SU-DHL-6 (cell line): ENCODE results near the gene STAT2.
A peak's percentile ranks its signal among the peaks of the same experiment; 100 is the strongest.
"Not testable (repeated sequence)": the region's sequence is repeated elsewhere in the genome, so short reads cannot be mapped to it uniquely, and the experiment has no call there.

Source experiments
- H2AFZ ChIP-seq: fragments of 200-600 bp; sonication (generic); 2 replicates; pipeline ENCODE4 v1.6.1; 2014; ENCODE audit warnings: low read depth, mild to moderate bottlenecking, moderate library complexity, mixed read lengths, antibody characterized with exemption, low read length; ENCODE audit not compliant: severe bottlenecking
- H3F3A ChIP-seq: fragments of 200-600 bp; shearing (Covaris generic); 2 replicates; pipeline ENCODE4 v1.6.0; 2016; ENCODE audit warnings: antibody characterized with exemption, mild to moderate bottlenecking; ENCODE audit not compliant: insufficient read depth
- H3K27ac ChIP-seq: fragments of 200-600 bp; sonication (generic); 2 replicates; pipeline ENCODE4 v1.5.1; 2016; ENCODE audit warnings: low read depth, mild to moderate bottlenecking, low read length, moderate library complexity, mixed read lengths
- H3K27me3 ChIP-seq: fragments of 200-600 bp; sonication (generic), shearing (Covaris generic); 2 replicates; pipeline ENCODE4 v1.6.0; 2014; ENCODE audit warnings: mild to moderate bottlenecking, low read length
- H3K36me3 ChIP-seq: fragments of 200-600 bp; sonication (generic); 2 replicates; pipeline ENCODE4 v1.6.1; 2014; ENCODE audit warnings: mild to moderate bottlenecking, low read length, mixed read lengths
- H3K4me2 ChIP-seq: fragments of 300-600, 200-600 bp; shearing (Covaris generic), sonication (generic); 2 replicates; pipeline ENCODE4 v1.6.0; 2014; ENCODE audit warnings: low read length, low read depth, mild to moderate bottlenecking; ENCODE audit not compliant: poor library complexity, severe bottlenecking
- H3K4me3 ChIP-seq: fragments of 200-600 bp; sonication (generic); 2 replicates; pipeline ENCODE4 v1.5.1; 2014; ENCODE audit warnings: antibody characterized with exemption, low read length, mild to moderate bottlenecking, mixed read lengths; ENCODE audit not compliant: insufficient read depth, poor library complexity, severe bottlenecking
- H3K79me2 ChIP-seq: fragments of 200-600 bp; sonication (generic); 2 replicates; pipeline ENCODE4 v1.6.1; 2014; ENCODE audit warnings: mild to moderate bottlenecking, low read length, moderate library complexity; ENCODE audit not compliant: insufficient read depth
- H3K9ac ChIP-seq: fragments of 200-600 bp; sonication (generic); 2 replicates; pipeline ENCODE4 v1.7.0; 2014; ENCODE audit warnings: mild to moderate bottlenecking, low read length
- H3K9me2 ChIP-seq: fragments of 200-600 bp; sonication (generic); replicated peaks from 2 replicates; pipeline ENCODE4 v1.6.1; 2014; ENCODE audit warnings: low read length; ENCODE audit not compliant: insufficient read depth
- H3K9me3 ChIP-seq: fragments of 200-600 bp; sonication (generic); 2 replicates; pipeline ENCODE4 v1.6.1; 2014; ENCODE audit warnings: low read length, mixed read lengths; ENCODE audit not compliant: insufficient read depth
- H4K20me1 ChIP-seq: fragments of 200-600 bp; sonication (generic); 2 replicates; pipeline ENCODE4 v1.6.1; 2014; ENCODE audit warnings: low read depth, mild to moderate bottlenecking, antibody characterized with exemption, low read length, moderate library complexity, mixed read lengths
- EZH2phosphoT487 ChIP-seq: fragments of 200-600 bp; sonication (generic), shearing (Covaris generic); conservative IDR thresholded peaks from 2 replicates; pipeline ENCODE4 v1.6.1; 2018; ENCODE audit warnings: mild to moderate bottlenecking, antibody characterized with exemption, low read length, moderate library complexity, mixed read lengths
- TF ChIP-seq, protein P1 (sequence below): fragments of 200-600 bp; sonication (generic); IDR thresholded peaks from one replicate; pipeline ENCODE4 v1.5.1; 2017; ENCODE audit warnings: antibody characterized with exemption, mild to moderate bottlenecking, low read length, moderate library complexity; ENCODE audit not compliant: insufficient read depth, poor library complexity, severe bottlenecking

The STAT2 gene

DNA sequence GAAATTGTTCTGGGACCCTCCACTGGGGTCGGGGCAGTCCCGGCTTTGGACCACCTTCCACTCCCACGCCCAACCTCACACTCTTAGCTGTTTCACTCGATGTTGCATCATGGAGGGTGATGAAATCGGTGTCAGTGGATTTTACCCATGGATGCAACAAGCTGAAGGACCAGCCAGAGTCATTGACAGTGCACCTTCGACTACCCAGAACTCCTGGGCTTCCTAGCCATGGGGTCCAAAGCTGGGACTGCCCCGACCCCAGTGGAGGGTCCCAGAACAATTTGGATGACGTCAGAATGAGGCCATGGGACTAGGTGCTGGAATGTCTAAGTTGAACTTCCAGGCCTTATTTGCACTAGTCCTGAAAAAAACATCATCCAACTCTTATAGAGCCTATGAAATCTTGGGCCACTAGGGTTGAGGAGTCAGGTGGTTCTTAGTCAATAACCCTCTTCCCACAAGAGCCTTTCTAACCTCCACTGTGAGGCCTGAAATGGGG is 22.1 kb downstream of the STAT2 start:
- no peaks in the 10 kb centered on the region for H3K9me3 ChIP-seq
- H3F3A ChIP-seq, result peaks cover 27% of the 10 kb centered on the region
- no peaks in the 10 kb centered on the region for H4K20me1 ChIP-seq
- H3K79me2 ChIP-seq, result peaks cover 7% of the 10 kb centered on the region
- H3K9ac ChIP-seq, result no peak overlapping the region
- TF ChIP-seq, protein P1, sequence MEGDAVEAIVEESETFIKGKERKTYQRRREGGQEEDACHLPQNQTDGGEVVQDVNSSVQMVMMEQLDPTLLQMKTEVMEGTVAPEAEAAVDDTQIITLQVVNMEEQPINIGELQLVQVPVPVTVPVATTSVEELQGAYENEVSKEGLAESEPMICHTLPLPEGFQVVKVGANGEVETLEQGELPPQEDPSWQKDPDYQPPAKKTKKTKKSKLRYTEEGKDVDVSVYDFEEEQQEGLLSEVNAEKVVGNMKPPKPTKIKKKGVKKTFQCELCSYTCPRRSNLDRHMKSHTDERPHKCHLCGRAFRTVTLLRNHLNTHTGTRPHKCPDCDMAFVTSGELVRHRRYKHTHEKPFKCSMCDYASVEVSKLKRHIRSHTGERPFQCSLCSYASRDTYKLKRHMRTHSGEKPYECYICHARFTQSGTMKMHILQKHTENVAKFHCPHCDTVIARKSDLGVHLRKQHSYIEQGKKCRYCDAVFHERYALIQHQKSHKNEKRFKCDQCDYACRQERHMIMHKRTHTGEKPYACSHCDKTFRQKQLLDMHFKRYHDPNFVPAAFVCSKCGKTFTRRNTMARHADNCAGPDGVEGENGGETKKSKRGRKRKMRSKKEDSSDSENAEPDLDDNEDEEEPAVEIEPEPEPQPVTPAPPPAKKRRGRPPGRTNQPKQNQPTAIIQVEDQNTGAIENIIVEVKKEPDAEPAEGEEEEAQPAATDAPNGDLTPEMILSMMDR, result no peak
- no peak for TF ChIP-seq EZH2phosphoT487
- H3K27ac ChIP-seq, result peak overlapping the region; percentile 69; the same call in 1 of the 2 replicates
- peak overlapping the region; percentile 51 for H3K4me2 ChIP-seq
- no peaks in the 10 kb centered on the region for H3K27me3 ChIP-seq
- H3K9me2 ChIP-seq, result no peaks in the 10 kb centered on the region
- no peaks in the 10 kb centered on the region for H3K36me3 ChIP-seq
- H2AFZ ChIP-seq, result no peak overlapping the region
- no peak overlapping the region for H3K4me3 ChIP-seq

DNA sequence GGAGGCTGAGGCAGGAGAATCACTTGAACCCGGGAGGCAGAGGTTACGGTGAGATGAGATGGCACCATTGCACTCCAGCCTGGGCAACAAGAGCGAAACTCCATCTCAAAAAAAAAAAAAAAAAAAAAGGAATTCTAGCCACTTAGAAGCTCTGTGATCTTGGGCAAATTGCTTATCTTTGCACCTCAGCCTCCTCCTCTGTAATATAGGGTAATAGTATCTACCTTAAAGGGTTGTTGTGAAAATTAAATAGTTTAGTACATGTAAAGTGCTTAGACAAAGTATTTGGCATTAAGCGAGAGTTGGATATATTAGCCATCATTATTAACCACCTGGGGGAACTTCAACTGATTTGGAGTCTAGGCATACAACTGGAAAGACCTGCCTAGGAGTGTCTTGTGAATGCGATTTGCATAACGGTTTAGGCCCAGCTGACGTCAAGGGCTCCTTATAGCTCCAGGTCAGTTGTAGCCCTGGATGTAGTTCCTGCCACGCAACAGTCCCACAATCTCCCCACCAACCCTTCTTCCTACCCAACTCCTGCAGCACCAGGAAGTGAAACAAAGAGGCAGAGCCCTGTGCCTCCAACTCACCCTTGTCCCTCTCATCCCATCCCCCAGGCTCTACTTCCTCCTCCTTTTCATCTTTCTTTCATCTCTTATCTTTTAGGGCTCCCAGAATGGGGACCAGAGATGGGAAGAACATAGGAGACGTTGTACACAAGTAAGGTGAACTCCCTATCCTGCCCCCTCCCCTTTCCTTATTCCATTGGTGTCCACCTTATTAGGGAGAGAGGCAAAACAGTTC is 23.3 kb downstream of the STAT2 start:
- Histone ChIP-seq H3K9ac (peak overlapping the region; percentile 5; the same call in 1 of the 2 replicates), H3K4me2 (peak overlapping the region; percentile 49), H3K9me2 (no peaks in the 10 kb centered on the region), H3K36me3 (no peaks in the 10 kb centered on the region), H3K9me3 (no peaks in the 10 kb centered on the region), H3K4me3 (no peak overlapping the region), H3K27ac (peak overlapping the region; percentile 82), H3F3A (peaks cover 34% of the 10 kb centered on the region), H3K27me3 (no peaks in the 10 kb centered on the region), H3K79me2 (peaks cover 11% of the 10 kb centered on the region), H2AFZ (peak overlapping the region; percentile 3), H4K20me1 (no peaks in the 10 kb centered on the region)
- TF ChIP-seq, protein P1, result no peak
- no peak for TF ChIP-seq EZH2phosphoT487

DNA sequence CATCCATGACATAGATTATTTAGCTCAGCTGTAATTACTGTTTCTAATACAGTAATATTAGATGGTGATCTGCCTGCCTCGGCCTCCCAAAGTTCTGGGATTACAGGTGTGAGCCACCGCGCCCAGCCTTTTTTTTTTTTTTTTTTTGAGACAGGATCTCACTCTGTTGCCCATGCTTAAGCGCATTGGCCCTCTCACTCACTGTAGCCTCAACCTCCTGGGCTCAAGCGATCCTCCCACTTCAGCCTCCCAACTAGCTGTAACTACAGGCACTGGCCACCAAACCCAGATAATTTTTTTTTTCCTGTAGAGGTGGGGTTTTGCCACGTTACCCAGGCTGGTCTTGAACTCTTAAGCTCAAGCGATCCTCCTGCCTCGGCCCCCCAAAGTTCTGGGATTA is 24.4 kb downstream of the STAT2 start:
- H3K9me3 ChIP-seq, H3K9ac ChIP-seq, H4K20me1 ChIP-seq, H2AFZ ChIP-seq, H3K4me3 ChIP-seq, H3K36me3 ChIP-seq, H3K27me3 ChIP-seq, H3K9me2 ChIP-seq, H3K4me2 ChIP-seq: not testable (repeated sequence)
- peaks cover 34% of the 10 kb centered on the region for H3F3A ChIP-seq
- peaks cover 11% of the 10 kb centered on the region for H3K79me2 ChIP-seq
- H3K27ac ChIP-seq, result 0 out of 2 replicates have a peak overlapping the region, but pooled peaks have one; percentile 82

DNA sequence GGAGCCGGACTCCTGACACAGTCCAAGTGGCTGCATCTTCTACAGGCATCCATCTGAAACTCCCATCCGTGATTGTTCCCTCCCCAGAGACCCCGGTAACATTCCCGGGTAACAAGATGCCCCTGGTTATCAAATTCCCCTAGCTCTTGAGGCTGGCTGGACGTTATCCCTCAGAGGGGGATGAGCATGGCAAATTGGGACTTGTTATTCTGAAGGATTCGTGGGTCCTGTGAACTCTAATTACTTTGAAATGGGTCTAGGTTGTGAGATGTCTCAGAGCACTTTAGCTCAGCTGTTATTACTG is 25.5 kb downstream of the STAT2 start:
- peaks cover 28% of the 10 kb centered on the region for H3F3A ChIP-seq
- H3K79me2 ChIP-seq, result peaks cover 11% of the 10 kb centered on the region
- no peaks in the 10 kb centered on the region for H3K9me2 ChIP-seq
- peak overlapping the region; percentile 92 for H3K4me2 ChIP-seq
- H3K4me3 ChIP-seq, result peak overlapping the region; percentile 70
- peak overlapping the region; percentile 86 for H3K27ac ChIP-seq
- no peak for TF ChIP-seq EZH2phosphoT487
- TF ChIP-seq, protein P1, result no peak
- no peaks in the 10 kb centered on the region for H3K36me3 ChIP-seq
- no peaks in the 10 kb centered on the region for H4K20me1 ChIP-seq
- H3K9ac ChIP-seq, result peak overlapping the region; percentile 76
- no peaks in the 10 kb centered on the region for H3K9me3 ChIP-seq
- H3K27me3 ChIP-seq, result no peaks in the 10 kb centered on the region
- H2AFZ ChIP-seq, result no peak overlapping the region
